Neuronal stem cell (in vitro differentiated cells): Measurements from ENCODE around the gene LDLRAD3. TPM values are rescaled to one million over a fixed set of nuclear protein-coding genes. Genes with fewer than 3 reads are reported as not detected.

Source experiments
- DNase-seq: peaks from one replicate; pipeline ENCODE4 v3.0.0-alpha.2; 2013; ENCODE audit warnings: low spot score
- H2AFZ ChIP-seq: one replicate; pipeline ENCODE4 v1.6.1; 2013; ENCODE audit warnings: mild to moderate bottlenecking, low read length, inconsistent platforms
- H2AK5ac ChIP-seq: 2 replicates; pipeline ENCODE4 v1.6.1; 2013; ENCODE audit warnings: low read depth, mild to moderate bottlenecking, inconsistent platforms, low read length, moderate library complexity, mixed read lengths
- H2BK120ac ChIP-seq: 2 replicates; pipeline ENCODE4 v1.6.1; 2013; ENCODE audit warnings: low read depth, mild to moderate bottlenecking, inconsistent platforms, low read length, moderate library complexity, mixed read lengths
- H2BK12ac ChIP-seq: one replicate; pipeline ENCODE4 v1.6.1; 2013; ENCODE audit warnings: low read length, inconsistent platforms
- H2BK15ac ChIP-seq: 2 replicates; pipeline ENCODE4 v1.6.1; 2013; ENCODE audit warnings: mild to moderate bottlenecking, low read length, inconsistent platforms, mixed read lengths
- H2BK5ac ChIP-seq: one replicate; pipeline ENCODE4 v1.6.1; 2013; ENCODE audit warnings: inconsistent platforms, mild to moderate bottlenecking, low read length, moderate library complexity
- H3K14ac ChIP-seq: one replicate; pipeline ENCODE4 v1.6.1; 2013; ENCODE audit warnings: low read length, inconsistent platforms
- H3K18ac ChIP-seq: 2 replicates; pipeline ENCODE4 v1.6.1; 2013; ENCODE audit warnings: low read length, inconsistent platforms
- H3K23ac ChIP-seq: 2 replicates; pipeline ENCODE4 v1.6.1; 2013; ENCODE audit warnings: low read depth, mild to moderate bottlenecking, mixed read lengths, low read length, inconsistent platforms; ENCODE audit not compliant: poor library complexity
- H3K27ac ChIP-seq: replicated peaks from 3 replicates; pipeline ENCODE4 v1.5.1; 2013; ENCODE audit warnings: low read length, inconsistent platforms
- H3K27me3 ChIP-seq, 3 experiments: 2 replicates each; pipeline ENCODE4 v1.6.1; 2013; ENCODE audit warnings: low read length in 3 of 3, mild to moderate bottlenecking in 2 of 3, inconsistent platforms in 1 of 3, low read depth in 1 of 3, mixed read lengths in 1 of 3, moderate library complexity in 1 of 3; ENCODE audit not compliant: control insufficient read depth in 3 of 3, insufficient read depth in 3 of 3
- H3K36me3 ChIP-seq, 2 donors: replicated peaks in 1 of 2; 2 replicates each; pipeline ENCODE4 v1.6.1; 2013; ENCODE audit warnings: low read length in 2 of 2; ENCODE audit not compliant: control insufficient read depth in 2 of 2, insufficient read depth in 2 of 2
- H3K4ac ChIP-seq: 2 replicates; pipeline ENCODE4 v1.6.1; 2013; ENCODE audit warnings: inconsistent platforms, mild to moderate bottlenecking, low read length, moderate library complexity
- H3K4me1 ChIP-seq, 2 donors: 1 replicate in 1 of 2; 2 replicates in 1 of 2; pipeline ENCODE4 v1.6.1; 2013; ENCODE audit warnings: low read length in 2 of 2, low read depth in 1 of 2; ENCODE audit not compliant: control insufficient read depth in 2 of 2, insufficient read depth in 1 of 2
- H3K4me2 ChIP-seq: one replicate; pipeline ENCODE4 v1.6.1; 2013; ENCODE audit warnings: mild to moderate bottlenecking, low read length, inconsistent platforms; ENCODE audit not compliant: insufficient read depth, poor library complexity, severe bottlenecking
- H3K4me3 ChIP-seq, 2 donors: 2 replicates each; pipeline ENCODE4 v1.5.1; 2013; ENCODE audit warnings: low read length in 2 of 2, mild to moderate bottlenecking in 2 of 2, inconsistent platforms in 1 of 2, moderate library complexity in 1 of 2
- H3K79me1 ChIP-seq: one replicate; pipeline ENCODE4 v1.6.1; 2013; ENCODE audit warnings: low read depth, mild to moderate bottlenecking, inconsistent platforms, low read length, moderate library complexity
- H3K9ac ChIP-seq: one replicate; pipeline ENCODE4 v1.6.1; 2013; ENCODE audit warnings: mild to moderate bottlenecking, low read depth, low read length, inconsistent platforms; ENCODE audit not compliant: poor library complexity
- H3K9me3 ChIP-seq, 2 donors: replicated peaks in 1 of 2; 2 replicates each; pipeline versions ENCODE3 to v1.6.1; 2013; ENCODE audit warnings: low read length in 2 of 2, mild to moderate bottlenecking in 2 of 2, inconsistent platforms in 1 of 2, low read depth in 1 of 2, mixed read lengths in 1 of 2, moderate library complexity in 1 of 2; ENCODE audit not compliant: control insufficient read depth in 2 of 2, insufficient read depth in 1 of 2
- H4K8ac ChIP-seq: one replicate; pipeline ENCODE4 v1.6.1; 2013; ENCODE audit warnings: low read depth, mild to moderate bottlenecking, inconsistent platforms, low read length, moderate library complexity
- H4K91ac ChIP-seq: one replicate; pipeline ENCODE4 v1.6.1; 2013; ENCODE audit warnings: low read length, low read depth, mild to moderate bottlenecking, inconsistent platforms; ENCODE audit not compliant: poor library complexity
- WGBS, 2 donors: extraction: QIAGEN DNeasy Blood & Tissue Kit; methylation state at CpG; one replicate each; pipeline ENCODE4 v1.1.7; 2013; ENCODE audit warnings: missing lambda C conversion rate in 2 of 2, mixed read lengths in 1 of 2; ENCODE audit not compliant: insufficient read length in 2 of 2, insufficient replicate concordance in 1 of 2; ENCODE audit errors: extremely low coverage in 2 of 2; 5-methylcytosine and 5-hydroxymethylcytosine counted together
- polyA plus RNA-seq, 2 experiments: library from polyadenylated mRNA; stranded (reverse); fragments of 200-250 nt; gene quantifications; one replicate each; pipeline ENCODE4 v1.2.3, GENCODE V29; 2013

Gene LDLRAD3
- polyA plus RNA-seq (2013, experiment 1 of 2), result 53.5 TPM
- 54.7 TPM for polyA plus RNA-seq (2013, experiment 2 of 2)

DNA sequence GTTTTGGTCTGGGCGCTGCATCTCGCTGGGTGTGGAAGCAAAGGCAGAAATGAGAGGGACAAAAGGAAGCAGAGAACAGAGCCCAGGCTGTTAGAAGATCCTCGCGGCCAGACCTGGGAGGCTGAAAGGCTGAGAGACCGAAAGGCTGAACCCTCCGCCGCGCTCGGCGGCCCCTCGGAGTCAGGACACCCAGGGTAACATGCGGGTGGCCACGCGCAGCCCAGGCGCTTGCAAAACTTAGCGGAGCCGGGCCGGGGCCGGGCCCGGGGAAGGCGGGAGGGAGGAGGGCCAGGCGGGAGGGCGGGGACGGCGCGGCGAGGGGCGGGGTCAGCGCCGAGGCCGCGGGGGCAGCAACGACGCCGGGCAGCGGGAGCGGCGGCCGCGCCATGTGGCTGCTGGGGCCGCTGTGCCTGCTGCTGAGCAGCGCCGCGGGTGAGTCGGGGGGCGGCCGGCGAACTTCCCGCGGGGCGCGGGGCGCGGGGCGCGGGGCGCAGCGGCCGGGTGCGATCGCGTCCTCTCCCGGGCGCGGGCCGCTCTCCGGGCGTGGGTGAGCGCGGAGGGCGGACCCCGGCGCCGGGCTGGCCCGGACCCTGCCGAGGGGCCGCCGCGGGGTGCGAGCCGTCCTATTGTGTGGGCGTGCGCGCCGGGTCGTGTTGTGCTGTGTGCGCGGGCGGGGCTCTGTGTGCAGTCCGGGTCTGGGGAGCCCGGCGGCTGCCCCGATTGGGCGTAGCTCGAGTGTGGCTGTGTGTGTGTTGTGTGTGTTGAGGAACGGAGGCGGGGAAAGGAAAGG, at the start of gene LDLRAD3:
Gene LDLRAD3 (plus strand): TSS at position 350 of the 790 bp plus-strand sequence. CDS start 37 bp downstream, at position 387.
- H3K23ac ChIP-seq, result peak within 1 kb of the TSS; percentile 22
- WGBS, 2 donors, result no CpG with 5 or more reads among the region's 97 CpGs
- no peaks in the 10 kb centered on the region for H3K27me3 ChIP-seq
- peak within 1 kb of the TSS; percentile 47 for H2BK5ac ChIP-seq
- peak within 1 kb of the TSS; percentile 82 for H3K4me2 ChIP-seq
- H3K18ac ChIP-seq, result peak within 1 kb of the TSS; percentile 95
- peaks cover 4% of the 10 kb centered on the region for H3K79me1 ChIP-seq
- H3K27ac ChIP-seq, result peak within 1 kb of the TSS; percentile 80
- peaks cover 21 to 22% of the 10 kb centered on the region in 2 donors for H3K4me1 ChIP-seq
- peak within 1 kb of the TSS; percentile 74 for H3K9ac ChIP-seq
- H3K14ac ChIP-seq, result peak within 1 kb of the TSS; percentile 5
- H4K91ac ChIP-seq, result no peak within 1 kb of the TSS
- H3K4ac ChIP-seq, result no peak within 1 kb of the TSS
- peak within 1 kb of the TSS; percentile 98 for H2AFZ ChIP-seq
- H3K4me3 ChIP-seq, result peak within 1 kb of the TSS; percentile 86 to 91
- peaks cover 0 to 9% of the 10 kb centered on the region in 2 donors for H3K36me3 ChIP-seq
- peak within 1 kb of the TSS; percentile 81 for H2AK5ac ChIP-seq
- H2BK12ac ChIP-seq, result no peak within 1 kb of the TSS
- peaks cover 0 to 16% of the 10 kb centered on the region in 2 donors for H3K9me3 ChIP-seq
- peak; percentile 83 for DNase-seq
- H4K8ac ChIP-seq, result no peak within 1 kb of the TSS
- H2BK15ac ChIP-seq, result peak within 1 kb of the TSS; percentile 42
- H2BK120ac ChIP-seq, result no peak within 1 kb of the TSS

GRCh38 chr11:35897019-35897418, 46.8 kb upstream of the LDLRAD3 start:
- Histone ChIP-seq H2BK120ac (no peak overlapping the region), H3K18ac (no peak overlapping the region), H4K91ac (no peak overlapping the region), H2AK5ac (no peak overlapping the region), H3K4ac (no peak overlapping the region), H3K4me2 (no peak overlapping the region), H3K23ac (no peak overlapping the region), H3K79me1 (peaks cover 2% of the 10 kb centered on the region), H4K8ac (no peak overlapping the region), H2BK5ac (no peak overlapping the region), H2BK12ac (no peak overlapping the region), H2AFZ (peak overlapping the region; percentile 32), H3K9ac (no peak overlapping the region), H3K14ac (no peak overlapping the region), H3K27me3 (no peaks in the 10 kb centered on the region), H3K4me1 (peaks cover 0 to 6% of the 10 kb centered on the region in 2 donors), H3K36me3 (no peaks in the 10 kb centered on the region), H2BK15ac (no peak overlapping the region), H3K9me3 (no peaks in the 10 kb centered on the region), H3K27ac (no peak overlapping the region), H3K4me3 (no peak overlapping the region)
- no CpG with 5 or more reads among the region's 4 CpGs for WGBS, 2 donors
- DNase-seq, result no peak

GRCh38 chr11:35902961-35903360, 40.9 kb upstream of the LDLRAD3 start:
- Histone ChIP-seq H2BK5ac (no peak overlapping the region), H3K36me3 (no peaks in the 10 kb centered on the region), H3K27ac (no peak overlapping the region), H2BK12ac (no peak overlapping the region), H4K8ac (no peak overlapping the region), H2BK15ac (no peak overlapping the region), H2BK120ac (no peak overlapping the region), H3K9ac (no peak overlapping the region), H3K4ac (no peak overlapping the region), H3K4me1 (peaks cover 0 to 5% of the 10 kb centered on the region in 2 donors), H3K9me3 (peaks cover 3 to 15% of the 10 kb centered on the region in 2 donors), H2AK5ac (no peak overlapping the region), H4K91ac (no peak overlapping the region), H3K14ac (no peak overlapping the region), H3K23ac (no peak overlapping the region), H2AFZ (no peak overlapping the region), H3K27me3 (no peaks in the 10 kb centered on the region), H3K79me1 (peaks cover 2% of the 10 kb centered on the region), H3K4me2 (no peak overlapping the region), H3K4me3 (no peak overlapping the region), H3K18ac (no peak overlapping the region)
- no peak for DNase-seq

DNA sequence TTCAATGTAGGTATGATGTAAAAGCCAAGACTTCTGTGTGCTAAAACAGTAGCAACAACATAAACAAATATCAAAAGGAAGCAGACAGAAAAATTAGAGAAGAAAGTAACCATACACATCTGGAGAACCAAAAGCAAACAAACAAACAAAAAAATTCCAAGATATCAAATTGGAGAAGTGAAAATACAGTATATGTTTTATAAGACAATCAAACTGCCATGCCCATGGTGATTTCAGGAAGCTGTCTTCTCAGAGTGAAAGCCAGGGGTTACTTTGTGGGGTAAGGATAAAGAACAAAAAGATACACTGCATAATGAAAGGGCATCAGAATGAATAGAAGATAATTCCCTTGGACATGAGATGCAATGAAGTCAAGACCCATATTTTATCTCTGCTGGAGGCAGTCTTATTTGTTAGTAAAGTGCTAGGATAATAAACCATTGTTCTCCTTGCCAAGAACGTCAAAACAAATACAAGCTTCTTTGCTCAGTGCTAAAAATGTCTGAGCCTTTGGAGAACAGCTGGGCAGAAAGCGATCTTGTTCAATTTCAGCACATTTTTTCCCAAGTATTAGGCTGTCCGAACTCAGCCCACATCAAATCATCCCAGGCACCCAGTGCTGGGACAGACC, 38.1 kb upstream of the LDLRAD3 start:
- Histone ChIP-seq H3K14ac (no peak overlapping the region), H2BK5ac (no peak overlapping the region), H3K9me3 (peaks cover 3 to 15% of the 10 kb centered on the region in 2 donors), H3K4me1 (peaks cover 0 to 5% of the 10 kb centered on the region in 2 donors), H4K91ac (no peak overlapping the region), H3K4me3 (no peak overlapping the region), H3K4ac (no peak overlapping the region), H2AK5ac (no peak overlapping the region), H3K79me1 (no peaks in the 10 kb centered on the region), H3K18ac (no peak overlapping the region), H2BK12ac (no peak overlapping the region), H3K27me3 (no peaks in the 10 kb centered on the region), H3K9ac (no peak overlapping the region), H3K36me3 (no peaks in the 10 kb centered on the region), H2AFZ (peak overlapping the region; percentile 32), H3K27ac (no peak overlapping the region), H3K4me2 (no peak overlapping the region), H2BK120ac (no peak overlapping the region), H4K8ac (no peak overlapping the region), H3K23ac (no peak overlapping the region), H2BK15ac (no peak overlapping the region)
- no peak for DNase-seq
- no CpG with 5 or more reads among the region's 3 CpGs for WGBS, 2 donors
